Measurements from ENCODE around the gene SPI1.

The SPI1 gene

GRCh38 chr11:47332303-47332711, 46.0 kb downstream of the SPI1 start:
- TF ChIP-seq FOXP2 (optimal IDR thresholded peaks at IDR 0.05; ENCODE audit: control extremely low read depth, extremely low read length, insufficient read depth) (no peak), POLR2AphosphoS5 (IDR thresholded peaks at IDR 0.05; ENCODE audit: borderline replicate concordance, low read depth, low read length) (no peak), EZH2 (IDR thresholded peaks at IDR 0.05) (no peak)
- 0 out of 2 replicates have a peak, but pooled peaks cover 5% of the 10 kb centered on the region for H3K36me3 ChIP-seq (ENCODE audit: insufficient read depth, low read length)
- no peak overlapping the region for H3K27ac ChIP-seq
- no peak overlapping the region for H3K4me3 ChIP-seq
- H3K9ac ChIP-seq (ENCODE audit: insufficient read length), result no peak overlapping the region
- no peaks in the 10 kb centered on the region for H3K9me3 ChIP-seq (ENCODE audit: low read depth, low read length)
- DNase-seq (ENCODE audit: low read depth, low spot score), result no peak

- H3K27ac ChIP-seq, result no peak overlapping the region
- no peak for DNase-seq (ENCODE audit: low read depth, low spot score)
- TF ChIP-seq FOXP2 (optimal IDR thresholded peaks at IDR 0.05; ENCODE audit: control extremely low read depth, extremely low read length, insufficient read depth) (no peak), EZH2 (IDR thresholded peaks at IDR 0.05) (no peak), POLR2AphosphoS5 (IDR thresholded peaks at IDR 0.05; ENCODE audit: borderline replicate concordance, low read depth, low read length) (no peak)
- peaks cover 5% of the 10 kb centered on the region; the same call in 1 of the 2 replicates for H3K36me3 ChIP-seq (ENCODE audit: insufficient read depth, low read length)
- H3K9me3 ChIP-seq (ENCODE audit: low read depth, low read length), result no peaks in the 10 kb centered on the region
- H3K9ac ChIP-seq (ENCODE audit: insufficient read length), result no peak overlapping the region
- H3K4me3 ChIP-seq, result no peak overlapping the region
Measured at GRCh38 chr11:47331454-47332302, 46.7 kb downstream of the SPI1 start.

- Histone ChIP-seq H3K9me3 (ENCODE audit: low read depth, low read length) (no peaks in the 10 kb centered on the region), H3K4me3 (no peak overlapping the region), H3K27ac (0 out of 2 replicates have a peak overlapping the region, but pooled peaks have one; percentile 13), H3K36me3 (ENCODE audit: insufficient read depth, low read length) (peaks cover 9% of the 10 kb centered on the region; the same call in 1 of the 2 replicates), H3K9ac (ENCODE audit: insufficient read length) (no peak overlapping the region)
- DNase-seq (ENCODE audit: low read depth, low spot score), result no peak
- no peak for TF ChIP-seq FOXP2 (optimal IDR thresholded peaks at IDR 0.05; ENCODE audit: control extremely low read depth, extremely low read length, insufficient read depth)
- no peak for TF ChIP-seq EZH2 (IDR thresholded peaks at IDR 0.05)
- no peak for TF ChIP-seq POLR2AphosphoS5 (IDR thresholded peaks at IDR 0.05; ENCODE audit: borderline replicate concordance, low read depth, low read length)
Measured at GRCh38 chr11:47329987-47330931, 48.1 kb downstream of the SPI1 start.

- no peak for TF ChIP-seq FOXP2 (optimal IDR thresholded peaks at IDR 0.05; ENCODE audit: control extremely low read depth, extremely low read length, insufficient read depth)
- no peak for TF ChIP-seq EZH2 (IDR thresholded peaks at IDR 0.05)
- TF ChIP-seq POLR2AphosphoS5 (IDR thresholded peaks at IDR 0.05; ENCODE audit: borderline replicate concordance, low read depth, low read length), result no peak
- H3K9me3 ChIP-seq (ENCODE audit: low read depth, low read length), result no peaks in the 10 kb centered on the region
- H3K9ac ChIP-seq (ENCODE audit: insufficient read length), result no peak overlapping the region
- DNase-seq (ENCODE audit: low read depth, low spot score), result no peak
- no peak overlapping the region for H3K27ac ChIP-seq
- peaks cover 9% of the 10 kb centered on the region; the same call in 1 of the 2 replicates for H3K36me3 ChIP-seq (ENCODE audit: insufficient read depth, low read length)
- H3K4me3 ChIP-seq, result no peak overlapping the region
Measured at GRCh38 chr11:47329431-47329986, 48.8 kb downstream of the SPI1 start.

- no peak overlapping the region for H3K4me3 ChIP-seq
- peaks cover 9% of the 10 kb centered on the region; the same call in 1 of the 2 replicates for H3K36me3 ChIP-seq (ENCODE audit: insufficient read depth, low read length)
- no peaks in the 10 kb centered on the region for H3K9me3 ChIP-seq (ENCODE audit: low read depth, low read length)
- no peak overlapping the region for H3K27ac ChIP-seq
- no peak overlapping the region for H3K9ac ChIP-seq (ENCODE audit: insufficient read length)
- TF ChIP-seq FOXP2 (optimal IDR thresholded peaks at IDR 0.05; ENCODE audit: control extremely low read depth, extremely low read length, insufficient read depth) (no peak), EZH2 (IDR thresholded peaks at IDR 0.05) (no peak), POLR2AphosphoS5 (IDR thresholded peaks at IDR 0.05; ENCODE audit: borderline replicate concordance, low read depth, low read length) (no peak)
- DNase-seq (ENCODE audit: low read depth, low spot score), result no peak
Measured at GRCh38 chr11:47328449-47329390, 49.6 kb downstream of the SPI1 start.

- Histone ChIP-seq H3K9me3 (ENCODE audit: low read depth, low read length) (no peaks in the 10 kb centered on the region), H3K36me3 (ENCODE audit: insufficient read depth, low read length) (peaks cover 9% of the 10 kb centered on the region; the same call in 1 of the 2 replicates), H3K27ac (no peak overlapping the region), H3K9ac (ENCODE audit: insufficient read length) (no peak overlapping the region), H3K4me3 (no peak overlapping the region)
- DNase-seq (ENCODE audit: low read depth, low spot score), result no peak
- no peak for TF ChIP-seq POLR2AphosphoS5 (IDR thresholded peaks at IDR 0.05; ENCODE audit: borderline replicate concordance, low read depth, low read length)
- no peak for TF ChIP-seq FOXP2 (optimal IDR thresholded peaks at IDR 0.05; ENCODE audit: control extremely low read depth, extremely low read length, insufficient read depth)
- no peak for TF ChIP-seq EZH2 (IDR thresholded peaks at IDR 0.05)
Measured at GRCh38 chr11:47327949-47328348, 50.4 kb downstream of the SPI1 start.

- TF ChIP-seq POLR2AphosphoS5 (IDR thresholded peaks at IDR 0.05; ENCODE audit: borderline replicate concordance, low read depth, low read length), result no peak
- peaks cover 9% of the 10 kb centered on the region; the same call in 1 of the 2 replicates for H3K36me3 ChIP-seq (ENCODE audit: insufficient read depth, low read length)
Measured at GRCh38 chr11:47327025-47327424, 51.3 kb downstream of the SPI1 start.

More at GRCh38 chr11:47327025-47327424, 51.3 kb downstream of the SPI1 start:
- Histone ChIP-seq H3K9ac (ENCODE audit: insufficient read length) (no peak overlapping the region), H3K27ac (no peak overlapping the region), H3K4me3 (no peak overlapping the region), H3K9me3 (ENCODE audit: low read depth, low read length) (no peaks in the 10 kb centered on the region)
- DNase-seq (ENCODE audit: low read depth, low spot score), result no peak

Measured in SK-N-MC (cell line).